Endothelial cell of umbilical vein (primary cell): ENCODE data around the gene NFATC1. TPM values are rescaled to one million over a fixed set of nuclear protein-coding genes. Genes with fewer than 3 reads are reported as not detected.

Experiments
- BruUV-seq: library from RNA; stranded (reverse); fragments of 400-500 nt; replicated peaks from 2 replicates; lab custom pipeline; 2021; lab: Mats Ljungman, UMichigan
- CTCF ChIA-PET: fragments of 300-600, 350-600 bp; sonication (Branson Sonifier 250); formaldehyde crosslinking; loops from one replicate; lab custom pipeline; 2021; ENCODE audit warnings: antibody characterized with exemption, inconsistent platforms; lab: Charles Lee
- POLR2A ChIA-PET: fragments of 300-600, 350-600 bp; sonication (Branson Sonifier 250); formaldehyde crosslinking; loops from one replicate; lab custom pipeline; 2021; ENCODE audit warnings: antibody characterized with exemption, inconsistent platforms; lab: Charles Lee
- DNase-seq: peaks from one replicate; pipeline ENCODE4 v3.0.0-alpha.2; 2011; ENCODE audit warnings: low read depth, low spot score
- FAIRE-seq: peaks from 2 replicates; lab custom pipeline; 2011; peaks lifted over from hg19 to GRCh38; lab: Jason Lieb, UNC
- H2AFZ ChIP-seq: 2 replicates; pipeline ENCODE4 v1.6.0; 2012; ENCODE audit warnings: low read depth, low read length, control low read depth, inconsistent platforms
- H3K27ac ChIP-seq: 2 replicates; pipeline ENCODE4 v1.5.1; 2011; ENCODE audit warnings: low read depth, mild to moderate bottlenecking, control low read depth, low read length, moderate library complexity; ENCODE audit not compliant: insufficient read depth
- H3K27me3 ChIP-seq, 2 experiments: 2 replicates each; pipeline versions ENCODE4 v1.6.0 to v1.6.1; 2011; ENCODE audit warnings: low read length in 2 of 2, mixed read lengths in 1 of 2; ENCODE audit not compliant: control insufficient read depth in 2 of 2, insufficient read depth in 2 of 2
- H3K36me3 ChIP-seq, 2 experiments: 2 replicates in 1 of 2; 3 replicates in 1 of 2; pipeline ENCODE4 v1.5.1; 2011; ENCODE audit warnings: low read length in 2 of 2, mild to moderate bottlenecking in 1 of 2, moderate library complexity in 1 of 2; ENCODE audit not compliant: control insufficient read depth in 2 of 2, insufficient read depth in 2 of 2; ENCODE audit errors: extremely low read depth in 1 of 2
- H3K4me1 ChIP-seq: 3 replicates; pipeline ENCODE4 v1.5.1; 2011; ENCODE audit warnings: mild to moderate bottlenecking, low read length; ENCODE audit not compliant: control insufficient read depth, insufficient read depth; ENCODE audit errors: extremely low read depth
- H3K4me2 ChIP-seq: 2 replicates; pipeline ENCODE4 v1.6.1; 2011; ENCODE audit warnings: low read length, control low read depth, mixed read lengths; ENCODE audit not compliant: insufficient read depth
- H3K4me3 ChIP-seq, 3 experiments: fragments of 200-600 bp in 1 of 3; sonication (generic), shearing (Covaris generic) in 1 of 3; replicated peaks in 1 of 3; 2 replicates each; pipeline ENCODE4 v1.5.1; 2011 to 2016; ENCODE audit warnings: control low read depth in 3 of 3, low read length in 3 of 3, mild to moderate bottlenecking in 2 of 3, inconsistent platforms in 1 of 3, low read depth in 1 of 3, moderate library complexity in 1 of 3; ENCODE audit not compliant: insufficient read depth in 1 of 3
- H3K79me2 ChIP-seq: 2 replicates; pipeline ENCODE4 v1.6.0; 2012; ENCODE audit warnings: low read length, inconsistent platforms; ENCODE audit not compliant: control insufficient read depth, insufficient read depth
- H3K9ac ChIP-seq: replicated peaks from 2 replicates; pipeline ENCODE3; 2011; ENCODE audit warnings: low read length, control low read depth; ENCODE audit not compliant: insufficient read depth; ENCODE audit errors: extremely low read depth
- H3K9me1 ChIP-seq: replicated peaks from 3 replicates; pipeline ENCODE4 v1.6.0; 2011; ENCODE audit warnings: mild to moderate bottlenecking, low read length; ENCODE audit not compliant: control insufficient read depth, insufficient read depth; ENCODE audit errors: extremely low read depth
- H3K9me3 ChIP-seq: replicated peaks from 2 replicates; pipeline ENCODE4 v1.5.1; 2012; ENCODE audit warnings: low read length, inconsistent platforms; ENCODE audit not compliant: control insufficient read depth, insufficient read depth
- H4K20me1 ChIP-seq: replicated peaks from 2 replicates; pipeline ENCODE3; 2011; ENCODE audit warnings: mild to moderate bottlenecking, low read length; ENCODE audit not compliant: control insufficient read depth, insufficient read depth; ENCODE audit errors: extremely low read depth
- FOS ChIP-seq: IDR thresholded peaks from 2 replicates; pipeline ENCODE4 v1.6.1; 2011; ENCODE audit warnings: mild to moderate bottlenecking, low read length, moderate library complexity, borderline replicate concordance; ENCODE audit not compliant: insufficient read depth
- MYC ChIP-seq: IDR thresholded peaks from one replicate; pipeline ENCODE4 v1.6.1; 2011; ENCODE audit warnings: mild to moderate bottlenecking, low read depth, low read length
- dilution Hi-C: fragments of 300-500 bp; cut with MboI; formaldehyde crosslinking; loops from one replicate; pipeline ENCODE4 v1.15.0; 2019; ENCODE audit warnings: low sequenced_read_pairs; ENCODE audit not compliant: extremely low pct_ligation_motif_present
- intact Hi-C: fragments of 100-400 bp; cut with micrococcal nuclease; formaldehyde crosslinking; loops from one replicate; pipeline ENCODE4 v1.10.0; 2022
- polyA plus RNA-seq, 4 experiments: library from polyadenylated mRNA; depleted of rRNA in 3 of 4; stranded (reverse) in 3 of 4; unstranded in 1 of 4; fragments of >200 nt; gene quantifications; 2 replicates each; pipeline versions ENCODE4 v1.2.1 to v1.2.3, GENCODE V29; 2011 to 2012; ENCODE audit warnings: missing spikeins in 1 of 4
- total RNA-seq: library from RNA; stranded (reverse); gene quantifications from 2 replicates; pipeline ENCODE4 v1.2.3, GENCODE V29; 2021
- TF ChIP-seq, protein P1 (sequence below): IDR thresholded peaks from 2 replicates; pipeline ENCODE4 v1.6.1; 2011; ENCODE audit not compliant: insufficient read depth, insufficient read length
- TF ChIP-seq, protein P2 (sequence below), 2 donors: IDR thresholded peaks; 1 replicate in 1 of 2; 2 replicates in 1 of 2; pipeline ENCODE4 v1.5.1; 2011; ENCODE audit warnings: low read length in 2 of 2, mild to moderate bottlenecking in 2 of 2, moderate library complexity in 2 of 2, control low read depth in 1 of 2, inconsistent platforms in 1 of 2, low read depth in 1 of 2; ENCODE audit not compliant: insufficient read depth in 1 of 2; ENCODE audit errors: extremely low read depth in 1 of 2

The NFATC1 gene
- total and polyA plus RNA-seq, 2 donors (not counting 3 experiments of a cell fraction or from before 2014, with no cell fraction given) = 11.1 to 30.0 TPM

GRCh38 chr18:79394534-79395307 is 1.0 kb upstream of the NFATC1 start:
- ChIA-PET POLR2A (interaction anchor here (1.2 kb wide), 1 partner anchor 284 kb away, joined by 3 read pairs; no protein-coding TSS in a partner anchor), CTCF (no interaction called here)
- TF ChIP-seq, protein P1, sequence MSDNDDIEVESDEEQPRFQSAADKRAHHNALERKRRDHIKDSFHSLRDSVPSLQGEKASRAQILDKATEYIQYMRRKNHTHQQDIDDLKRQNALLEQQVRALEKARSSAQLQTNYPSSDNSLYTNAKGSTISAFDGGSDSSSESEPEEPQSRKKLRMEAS = no peak
- TF ChIP-seq FOS = no peak
- TF ChIP-seq, protein P2, sequence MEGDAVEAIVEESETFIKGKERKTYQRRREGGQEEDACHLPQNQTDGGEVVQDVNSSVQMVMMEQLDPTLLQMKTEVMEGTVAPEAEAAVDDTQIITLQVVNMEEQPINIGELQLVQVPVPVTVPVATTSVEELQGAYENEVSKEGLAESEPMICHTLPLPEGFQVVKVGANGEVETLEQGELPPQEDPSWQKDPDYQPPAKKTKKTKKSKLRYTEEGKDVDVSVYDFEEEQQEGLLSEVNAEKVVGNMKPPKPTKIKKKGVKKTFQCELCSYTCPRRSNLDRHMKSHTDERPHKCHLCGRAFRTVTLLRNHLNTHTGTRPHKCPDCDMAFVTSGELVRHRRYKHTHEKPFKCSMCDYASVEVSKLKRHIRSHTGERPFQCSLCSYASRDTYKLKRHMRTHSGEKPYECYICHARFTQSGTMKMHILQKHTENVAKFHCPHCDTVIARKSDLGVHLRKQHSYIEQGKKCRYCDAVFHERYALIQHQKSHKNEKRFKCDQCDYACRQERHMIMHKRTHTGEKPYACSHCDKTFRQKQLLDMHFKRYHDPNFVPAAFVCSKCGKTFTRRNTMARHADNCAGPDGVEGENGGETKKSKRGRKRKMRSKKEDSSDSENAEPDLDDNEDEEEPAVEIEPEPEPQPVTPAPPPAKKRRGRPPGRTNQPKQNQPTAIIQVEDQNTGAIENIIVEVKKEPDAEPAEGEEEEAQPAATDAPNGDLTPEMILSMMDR (IDR thresholded peaks at IDR 0.05; ENCODE audit: extremely low read depth in 1 of 2, insufficient read depth in 1 of 2, low read depth in 1 of 2, low read length in 2 of 2) = no peak
- TF ChIP-seq MYC = no peak
- peak overlapping the region; percentile 59 for H3K4me2 ChIP-seq
- intact Hi-C loops = loop anchor here (2.0 kb wide), 1 partner anchor 284 kb away; the partner anchor contains the start of gene CTDP1
- peak overlapping the region in 2 of 3 experiments; percentile 11 to 28 for H3K4me3 ChIP-seq
- H4K20me1 ChIP-seq = no peaks in the 10 kb centered on the region
- no peaks in the 10 kb centered on the region for H3K79me2 ChIP-seq
- H3K9me3 ChIP-seq = no peaks in the 10 kb centered on the region
- FAIRE-seq (peak; percentile 38), DNase-seq (peak; percentile 59)
- no peaks in the 10 kb centered on the region for H3K27me3 ChIP-seq
- H3K36me3 ChIP-seq = no peaks in the 10 kb centered on the region
- H3K9ac ChIP-seq = peak overlapping the region; percentile 70
- H2AFZ ChIP-seq = peak overlapping the region; percentile 60
- peaks cover 41% of the 10 kb centered on the region for H3K4me1 ChIP-seq
- peak overlapping the region; percentile 74 for H3K27ac ChIP-seq
- H3K9me1 ChIP-seq = no peaks in the 10 kb centered on the region
- BruUV-seq = no TSS peak
- dilution Hi-C loops = no loop called here
